Measurements from ENCODE around the gene SOD3.
A peak's percentile ranks its signal among the peaks of the same experiment; 100 is the strongest.

SOD3 gene

DNA sequence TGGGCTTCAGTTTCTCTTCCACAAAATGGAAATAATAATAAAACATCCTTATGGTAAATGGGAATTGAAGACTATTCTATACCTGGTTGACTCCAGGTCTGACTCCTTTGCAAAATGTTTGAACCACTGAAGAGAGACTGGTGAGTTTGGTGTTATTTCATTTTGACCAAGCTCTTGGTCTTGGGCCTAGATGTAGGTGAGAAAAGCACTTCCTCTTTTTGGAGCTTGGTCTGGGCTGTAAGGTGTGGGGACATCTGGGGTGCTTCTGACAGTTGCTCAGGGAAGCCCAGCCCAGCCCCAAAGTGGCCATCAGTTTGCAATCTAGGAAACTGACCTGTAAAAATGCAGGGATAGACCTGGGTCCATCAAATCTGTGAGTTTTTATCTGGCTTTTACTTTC lies 26.8 kb upstream of the SOD3 start:
- Histone ChIP-seq H3K4me2 (ENCODE audit: low read length) (no peak overlapping the region), H3K36me3 (ENCODE audit: control insufficient read depth in 1 of 2, insufficient read depth in 2 of 2, low read length in 2 of 2) (no peaks in the 10 kb centered on the region), H2BK120ac (ENCODE audit: insufficient read depth, low read length, poor library complexity) (no peak overlapping the region), H3K9me3 (ENCODE audit: insufficient read depth, low read depth, low read length) (peaks cover 2% of the 10 kb centered on the region), H2BK12ac (ENCODE audit: low read length) (no peak overlapping the region), H3K27me3 (ENCODE audit: insufficient read depth, low read length) (no peaks in the 10 kb centered on the region), H4K91ac (ENCODE audit: low read depth, low read length) (no peak overlapping the region), H2AK5ac (ENCODE audit: low read length) (no peak overlapping the region), H3K18ac (ENCODE audit: low read length) (no peak overlapping the region), H2AFZ (ENCODE audit: insufficient read depth, low read length, poor library complexity) (no peak overlapping the region), H3K14ac (ENCODE audit: low read length) (no peak overlapping the region), H3K23ac (ENCODE audit: low read length) (no peak overlapping the region), H3K4me1 (ENCODE audit: control insufficient read depth in 1 of 2, insufficient read depth in 2 of 2, low read length in 2 of 2) (peaks cover 2 to 5% of the 10 kb centered on the region in 2 experiments), H4K12ac (ENCODE audit: low read depth, low read length) (no peak overlapping the region), H3K27ac (ENCODE audit: low read depth, low read length) (no peak overlapping the region), H3K79me1 (ENCODE audit: low read length) (peaks cover 3% of the 10 kb centered on the region), H3K79me2 (ENCODE audit: control insufficient read depth, insufficient read depth, low read length, poor library complexity) (no peaks in the 10 kb centered on the region), H3K4ac (ENCODE audit: low read depth, low read length) (no peak overlapping the region), H3K9ac (ENCODE audit: low read length) (no peak overlapping the region), H2BK5ac (ENCODE audit: low read depth, low read length, poor library complexity) (no peak overlapping the region), H4K8ac (ENCODE audit: low read depth, low read length) (no peak overlapping the region), H3K4me3 (ENCODE audit: low read depth, low read length) (no peak overlapping the region)
- DNase-seq: no peak

GRCh38 chr4:24769571-24769970 lies 25.8 kb upstream of the SOD3 start:
- H2BK5ac ChIP-seq (ENCODE audit: low read depth, low read length, poor library complexity): no peak overlapping the region
- no peak overlapping the region for H3K27ac ChIP-seq (ENCODE audit: low read depth, low read length)
- H3K36me3 ChIP-seq (ENCODE audit: control insufficient read depth in 1 of 2, insufficient read depth in 2 of 2, low read length in 2 of 2): no peaks in the 10 kb centered on the region
- H2AK5ac ChIP-seq (ENCODE audit: low read length): no peak overlapping the region
- no peak for DNase-seq
- H3K79me1 ChIP-seq (ENCODE audit: low read length): peaks cover 3% of the 10 kb centered on the region
- no peak overlapping the region for H3K23ac ChIP-seq (ENCODE audit: low read length)
- no peak overlapping the region for H3K4ac ChIP-seq (ENCODE audit: low read depth, low read length)
- H4K12ac ChIP-seq (ENCODE audit: low read depth, low read length): no peak overlapping the region
- no peak overlapping the region for H4K8ac ChIP-seq (ENCODE audit: low read depth, low read length)
- peaks cover 2 to 5% of the 10 kb centered on the region in 2 experiments for H3K4me1 ChIP-seq (ENCODE audit: control insufficient read depth in 1 of 2, insufficient read depth in 2 of 2, low read length in 2 of 2)
- peak overlapping the region; percentile 27 for H2BK120ac ChIP-seq (ENCODE audit: insufficient read depth, low read length, poor library complexity)
- H3K14ac ChIP-seq (ENCODE audit: low read length): no peak overlapping the region
- H3K4me3 ChIP-seq (ENCODE audit: low read depth, low read length): no peak overlapping the region
- H3K27me3 ChIP-seq (ENCODE audit: insufficient read depth, low read length): no peaks in the 10 kb centered on the region
- H3K18ac ChIP-seq (ENCODE audit: low read length): no peak overlapping the region
- H2BK12ac ChIP-seq (ENCODE audit: low read length): no peak overlapping the region
- WGBS (ENCODE audit: extremely low coverage, insufficient coverage, insufficient read length): no CpG with 5 or more reads among the region's 2 CpGs
- H2AFZ ChIP-seq (ENCODE audit: insufficient read depth, low read length, poor library complexity): no peak overlapping the region
- no peak overlapping the region for H4K91ac ChIP-seq (ENCODE audit: low read depth, low read length)
- H3K79me2 ChIP-seq (ENCODE audit: control insufficient read depth, insufficient read depth, low read length, poor library complexity): no peaks in the 10 kb centered on the region
- no peak overlapping the region for H3K9ac ChIP-seq (ENCODE audit: low read length)
- no peak overlapping the region for H3K4me2 ChIP-seq (ENCODE audit: low read length)
- H3K9me3 ChIP-seq (ENCODE audit: insufficient read depth, low read depth, low read length): peaks cover 2% of the 10 kb centered on the region

DNA sequence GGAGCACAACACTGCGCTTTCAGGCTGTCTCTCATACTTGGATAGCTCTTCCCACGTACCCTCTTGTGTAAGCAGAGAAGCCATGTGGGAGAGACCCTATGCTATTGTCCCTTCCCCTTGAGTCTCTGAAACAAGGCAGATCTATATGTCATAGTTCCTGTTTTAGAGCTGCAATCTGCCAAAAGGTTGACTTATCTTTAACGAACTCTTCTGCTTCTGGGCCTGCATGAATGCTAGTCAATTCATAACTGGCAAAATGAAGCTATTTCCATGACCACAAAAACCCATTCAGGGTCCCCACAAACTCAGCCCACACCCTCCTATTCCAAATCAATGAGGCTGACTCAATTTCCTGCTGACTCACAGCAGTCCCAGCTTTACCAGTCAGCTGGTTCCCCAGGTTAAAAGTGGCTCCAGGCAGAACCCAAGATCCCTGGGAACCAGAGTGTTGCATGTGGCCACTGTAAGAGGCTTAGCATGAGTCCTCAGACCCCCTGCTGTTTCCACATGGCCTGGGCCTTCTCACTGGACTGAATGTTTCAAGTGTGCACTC lies 25.3 kb upstream of the SOD3 start:
- Histone ChIP-seq H3K4me1 (ENCODE audit: control insufficient read depth in 1 of 2, insufficient read depth in 2 of 2, low read length in 2 of 2) (peaks cover 2 to 5% of the 10 kb centered on the region in 2 experiments), H3K4ac (ENCODE audit: low read depth, low read length) (no peak overlapping the region), H3K27ac (ENCODE audit: low read depth, low read length) (no peak overlapping the region), H3K36me3 (ENCODE audit: control insufficient read depth in 1 of 2, insufficient read depth in 2 of 2, low read length in 2 of 2) (no peaks in the 10 kb centered on the region), H4K12ac (ENCODE audit: low read depth, low read length) (no peak overlapping the region), H3K23ac (ENCODE audit: low read length) (no peak overlapping the region), H3K18ac (ENCODE audit: low read length) (no peak overlapping the region), H2AK5ac (ENCODE audit: low read length) (no peak overlapping the region), H3K79me2 (ENCODE audit: control insufficient read depth, insufficient read depth, low read length, poor library complexity) (no peaks in the 10 kb centered on the region), H2BK12ac (ENCODE audit: low read length) (no peak overlapping the region), H2AFZ (ENCODE audit: insufficient read depth, low read length, poor library complexity) (no peak overlapping the region), H3K4me2 (ENCODE audit: low read length) (no peak overlapping the region), H3K4me3 (ENCODE audit: low read depth, low read length) (no peak overlapping the region), H3K9me3 (ENCODE audit: insufficient read depth, low read depth, low read length) (peaks cover 2% of the 10 kb centered on the region), H2BK120ac (ENCODE audit: insufficient read depth, low read length, poor library complexity) (peak overlapping the region; percentile 27), H2BK5ac (ENCODE audit: low read depth, low read length, poor library complexity) (no peak overlapping the region), H3K27me3 (ENCODE audit: insufficient read depth, low read length) (no peaks in the 10 kb centered on the region), H3K79me1 (ENCODE audit: low read length) (peaks cover 3% of the 10 kb centered on the region), H4K8ac (ENCODE audit: low read depth, low read length) (no peak overlapping the region), H4K91ac (ENCODE audit: low read depth, low read length) (no peak overlapping the region), H3K9ac (ENCODE audit: low read length) (no peak overlapping the region), H3K14ac (ENCODE audit: low read length) (no peak overlapping the region)
- no CpG with 5 or more reads among the region's 3 CpGs for WGBS (ENCODE audit: extremely low coverage, insufficient coverage, insufficient read length)
- no peak for DNase-seq

- no peak overlapping the region for H2BK12ac ChIP-seq (ENCODE audit: low read length)
- no peak overlapping the region for H2AK5ac ChIP-seq (ENCODE audit: low read length)
- no peak overlapping the region for H4K8ac ChIP-seq (ENCODE audit: low read depth, low read length)
- no peak overlapping the region for H3K14ac ChIP-seq (ENCODE audit: low read length)
- no peak overlapping the region for H2BK5ac ChIP-seq (ENCODE audit: low read depth, low read length, poor library complexity)
- no peaks in the 10 kb centered on the region for H3K36me3 ChIP-seq (ENCODE audit: control insufficient read depth in 1 of 2, insufficient read depth in 2 of 2, low read length in 2 of 2)
- no peak for DNase-seq
- no peak overlapping the region for H3K9ac ChIP-seq (ENCODE audit: low read length)
- H3K4me1 ChIP-seq (ENCODE audit: control insufficient read depth in 1 of 2, insufficient read depth in 2 of 2, low read length in 2 of 2): peaks cover 2 to 3% of the 10 kb centered on the region in 2 experiments
- no peak overlapping the region for H4K12ac ChIP-seq (ENCODE audit: low read depth, low read length)
- no peak overlapping the region for H3K18ac ChIP-seq (ENCODE audit: low read length)
- no peak overlapping the region for H2BK120ac ChIP-seq (ENCODE audit: insufficient read depth, low read length, poor library complexity)
- no peak overlapping the region for H3K4me2 ChIP-seq (ENCODE audit: low read length)
- peaks cover 2% of the 10 kb centered on the region for H3K9me3 ChIP-seq (ENCODE audit: insufficient read depth, low read depth, low read length)
- H3K23ac ChIP-seq (ENCODE audit: low read length): no peak overlapping the region
- peaks cover under 1% of the 10 kb centered on the region for H3K79me1 ChIP-seq (ENCODE audit: low read length)
- no peaks in the 10 kb centered on the region for H3K27me3 ChIP-seq (ENCODE audit: insufficient read depth, low read length)
- H3K79me2 ChIP-seq (ENCODE audit: control insufficient read depth, insufficient read depth, low read length, poor library complexity): no peaks in the 10 kb centered on the region
- no peak overlapping the region for H2AFZ ChIP-seq (ENCODE audit: insufficient read depth, low read length, poor library complexity)
- WGBS (ENCODE audit: extremely low coverage, insufficient coverage, insufficient read length): no CpG with 5 or more reads among the region's 4 CpGs
- H3K4me3 ChIP-seq (ENCODE audit: low read depth, low read length): no peak overlapping the region
- H3K4ac ChIP-seq (ENCODE audit: low read depth, low read length): no peak overlapping the region
- H4K91ac ChIP-seq (ENCODE audit: low read depth, low read length): no peak overlapping the region
- H3K27ac ChIP-seq (ENCODE audit: low read depth, low read length): no peak overlapping the region
Measured at GRCh38 chr4:24770667-24771066, 24.7 kb upstream of the SOD3 start.

Data from trophoblast cell (in vitro differentiated cells and primary cell).